A549 (cell line): ENCODE measurements around the gene SART1. TPM values are rescaled to one million over a fixed set of nuclear protein-coding genes. Genes with fewer than 3 reads are reported as not detected.

Experiments
- ATAC-seq, 2 experiments: fragments of 200-7000 bp in 1 of 2; fragments of >200 bp in 1 of 2; cut with Nextera tagmentation in 1 of 2; cut with Tn5 transposase in 1 of 2; 3 replicates each; pipeline versions ENCODE4 v1.8.0 to v1.9.1; 2018 to 2020; ENCODE audit warnings: mild to moderate bottlenecking in 1 of 2, moderate library complexity in 1 of 2
- CTCF ChIA-PET: fragments of 300-600 bp; sonication (Branson Sonifier 250); formaldehyde crosslinking; extraction: SDS; loops from one replicate; lab custom pipeline; 2021; ENCODE audit warnings: antibody characterized with exemption, inconsistent platforms; lab: Yijun Ruan, JAX
- POLR2A ChIA-PET: fragments of 350-600 bp; formaldehyde crosslinking; extraction: SDS; loops from one replicate; lab custom pipeline; 2021; ENCODE audit warnings: antibody characterized with exemption, inconsistent platforms; lab: Yijun Ruan, JAX
- DNase-seq, 2 experiments: peaks; one replicate each; pipeline versions ENCODE4 v3.0.0 to v3.0.0-alpha.2; 2011 to 2016; ENCODE audit warnings: low read depth in 1 of 2, low spot score in 1 of 2
- FAIRE-seq: peaks from 2 replicates; lab custom pipeline; 2011; peaks lifted over from hg19 to GRCh38; lab: Jason Lieb, UNC
- H3K27ac ChIP-seq, 2 experiments: fragments of >200 bp; sonication (Bioruptor Twin); formaldehyde crosslinking; 3 replicates each; pipeline ENCODE4 v1.5.1; 2016 to 2017
- H3K4me1 ChIP-seq: fragments of >200 bp; sonication (Bioruptor Twin); formaldehyde crosslinking; 3 replicates; pipeline ENCODE4 v1.6.1; 2016
- H3K4me2 ChIP-seq: fragments of >200 bp; sonication (Bioruptor Twin); formaldehyde crosslinking; 3 replicates; pipeline ENCODE4 v1.6.1; 2016
- H3K4me3 ChIP-seq: fragments of >200 bp; sonication (Bioruptor Twin); formaldehyde crosslinking; 3 replicates; pipeline ENCODE4 v1.5.1; 2016
- H3K9me3 ChIP-seq: fragments of >200 bp; sonication (Bioruptor Twin); formaldehyde crosslinking; 3 replicates; pipeline ENCODE4 v1.6.1; 2016
- CEBPB ChIP-seq, 2 experiments: fragments of >200 bp in 1 of 2; sonication (Bioruptor Twin) in 1 of 2; formaldehyde crosslinking in 1 of 2; IDR thresholded peaks; 2 replicates each; pipeline ENCODE4 v1.6.1; 2012 to 2016
- CHD2 ChIP-seq: fragments of 150-350 bp; IDR thresholded peaks from 2 replicates; pipeline ENCODE4 v1.6.1; 2014; ENCODE audit warnings: low read length; ENCODE audit not compliant: partially characterized antibody
- EP300 ChIP-seq, 2 experiments: fragments of >200 bp; sonication (Bioruptor Twin); formaldehyde crosslinking; IDR thresholded peaks; 2 replicates in 1 of 2; 3 replicates in 1 of 2; pipeline ENCODE4 v1.6.1; 2016 to 2017
- ESRRA ChIP-seq: fragments of 150-350 bp; IDR thresholded peaks from 2 replicates; pipeline ENCODE4 v1.6.1; 2014; ENCODE audit warnings: mild to moderate bottlenecking, low read length, borderline replicate concordance
- FOSB ChIP-seq: fragments of 250-450 bp; sonication (Bioruptor Pico); IDR thresholded peaks from 2 replicates; pipeline ENCODE4 v1.5.0; 2020; ENCODE audit warnings: mild to moderate bottlenecking, moderate library complexity
- FOSL2 ChIP-seq, 2 experiments: fragments of 450-650 bp in 1 of 2; fragments of >200 bp in 1 of 2; sonication (Bioruptor Twin) in 1 of 2; formaldehyde crosslinking; IDR thresholded peaks; 2 replicates each; pipeline versions ENCODE4 v1.5.0 to v1.6.1; 2016 to 2020; ENCODE audit warnings: mild to moderate bottlenecking in 1 of 2, moderate library complexity in 1 of 2
- FOXS1 ChIP-seq: fragments of 250-450 bp; sonication (Bioruptor Pico); IDR thresholded peaks from 2 replicates; pipeline ENCODE4 v1.5.0; 2020; ENCODE audit warnings: mild to moderate bottlenecking, moderate library complexity
- GATA3 ChIP-seq: IDR thresholded peaks from 2 replicates; pipeline ENCODE4 v1.6.1; 2012; ENCODE audit warnings: borderline replicate concordance
- HDAC2 ChIP-seq: fragments of 200-600 bp; sonication (generic); IDR thresholded peaks from 2 replicates; pipeline ENCODE4 v1.6.1; 2016
- HOXA7 ChIP-seq: fragments of 250-450 bp; sonication (Bioruptor Pico); IDR thresholded peaks from 2 replicates; pipeline ENCODE4 v1.5.0; 2020; ENCODE audit warnings: mild to moderate bottlenecking, moderate library complexity
- HOXB13 ChIP-seq: fragments of 250-450 bp; sonication (Bioruptor Pico); IDR thresholded peaks from 2 replicates; pipeline ENCODE4 v1.5.0; 2020; ENCODE audit warnings: low read depth, mild to moderate bottlenecking, moderate library complexity
- HOXB5 ChIP-seq: fragments of 250-450 bp; sonication (Bioruptor Pico); IDR thresholded peaks from 2 replicates; pipeline ENCODE4 v1.5.0; 2020; ENCODE audit warnings: mild to moderate bottlenecking, moderate library complexity
- JUN ChIP-seq, 2 experiments: fragments of >200 bp; sonication (Bioruptor Twin); formaldehyde crosslinking; IDR thresholded peaks; 2 replicates in 1 of 2; 3 replicates in 1 of 2; pipeline ENCODE4 v1.6.1; 2016 to 2017
- JUNB ChIP-seq: fragments of >200 bp; sonication (Bioruptor Twin); formaldehyde crosslinking; IDR thresholded peaks from 2 replicates; pipeline ENCODE4 v1.6.1; 2016
- KDM5A ChIP-seq: fragments of 200-600 bp; sonication (generic); IDR thresholded peaks from 2 replicates; pipeline ENCODE4 v1.6.1; 2016; ENCODE audit warnings: antibody characterized with exemption, mild to moderate bottlenecking
- MAFK ChIP-seq: fragments of 450-650 bp; IDR thresholded peaks from 2 replicates; pipeline ENCODE4 v1.6.1; 2014; ENCODE audit not compliant: partially characterized antibody
- MYC ChIP-seq: IDR thresholded peaks from 2 replicates; pipeline ENCODE4 v1.6.1; 2012; ENCODE audit warnings: mild to moderate bottlenecking, inconsistent platforms, low read length, improper control_type of control experiment, borderline replicate concordance
- NPAS2 ChIP-seq: fragments of 250-450 bp; sonication (Bioruptor Pico); IDR thresholded peaks from 2 replicates; pipeline ENCODE4 v1.8.0; 2022; ENCODE audit warnings: mild to moderate bottlenecking, moderate library complexity, borderline replicate concordance
- NR3C1 ChIP-seq: fragments of >200 bp; sonication (Bioruptor Twin); formaldehyde crosslinking; IDR thresholded peaks from 3 replicates; pipeline ENCODE4 v1.6.1; 2017
- POLR2A ChIP-seq: IDR thresholded peaks from 2 replicates; pipeline ENCODE4 v1.6.1; 2012; ENCODE audit warnings: mild to moderate bottlenecking, low read length
- RARB ChIP-seq: fragments of 250-450 bp; sonication (Bioruptor Pico); IDR thresholded peaks from 2 replicates; pipeline ENCODE4 v1.8.0; 2021; ENCODE audit warnings: mild to moderate bottlenecking, moderate library complexity
- RFX5 ChIP-seq: fragments of 450-650 bp; IDR thresholded peaks from 2 replicates; pipeline ENCODE4 v1.7.1; 2014; ENCODE audit warnings: antibody characterized with exemption, mild to moderate bottlenecking, moderate library complexity
- RNF2 ChIP-seq: fragments of 200-600 bp; sonication (generic); IDR thresholded peaks from 2 replicates; pipeline ENCODE4 v1.6.1; 2016; ENCODE audit warnings: low read depth, mild to moderate bottlenecking, antibody characterized with exemption, moderate library complexity, borderline replicate concordance
- SMC3 ChIP-seq: fragments of >200 bp; sonication (Bioruptor Twin); formaldehyde crosslinking; IDR thresholded peaks from 3 replicates; pipeline ENCODE4 v1.6.1; 2018; ENCODE audit warnings: inconsistent platforms
- TFCP2L1 ChIP-seq: fragments of 250-450 bp; sonication (Bioruptor Pico); IDR thresholded peaks from 2 replicates; pipeline ENCODE4 v1.5.0; 2021; ENCODE audit warnings: mild to moderate bottlenecking
- ZC3H11A ChIP-seq: fragments of 450-650 bp; IDR thresholded peaks from 2 replicates; pipeline ENCODE4 v1.6.1; 2014; ENCODE audit warnings: antibody characterized with exemption, mild to moderate bottlenecking
- ZFP36 ChIP-seq: fragments of 450-650 bp; IDR thresholded peaks from 2 replicates; pipeline ENCODE4 v1.6.1; 2014; ENCODE audit warnings: borderline replicate concordance; ENCODE audit not compliant: partially characterized antibody
- ZSCAN20 ChIP-seq: fragments of 250-450 bp; sonication (Bioruptor Pico); IDR thresholded peaks from 2 replicates; pipeline ENCODE4 v1.8.0; 2022; ENCODE audit warnings: mild to moderate bottlenecking, moderate library complexity
- WGBS: methylation state at CpG from one replicate; pipeline ENCODE4 v1.1.6; 2017; ENCODE audit errors: missing lambda C conversion rate; 5-methylcytosine and 5-hydroxymethylcytosine counted together
- polyA plus RNA-seq, 4 experiments: library from polyadenylated mRNA; depleted of rRNA in 3 of 4; stranded (reverse); fragments of >200 nt; fragmentation: RNase III in 1 of 4; extraction: RNeasy Plus Mini Kit Qiagen cat#74134 plus additional on column Dnase treatment in 1 of 4; gene quantifications; 2 replicates in 3 of 4; 3 replicates in 1 of 4; pipeline ENCODE4 v1.2.3, GENCODE V29; 2011 to 2017
- TF ChIP-seq, protein P1 (sequence below): fragments of 250-450 bp; sonication (Bioruptor Pico); IDR thresholded peaks from 2 replicates; pipeline ENCODE4 v1.5.0; 2020; ENCODE audit warnings: low read depth, mild to moderate bottlenecking, moderate library complexity
- TF ChIP-seq, protein P2 (sequence below): IDR thresholded peaks from 2 replicates; pipeline ENCODE4 v1.6.1; 2012
- TF ChIP-seq, protein P3 (sequence below): IDR thresholded peaks from 2 replicates; pipeline ENCODE4 v1.6.1; 2012; ENCODE audit warnings: low read depth, borderline replicate concordance
- TF ChIP-seq, protein P4 (sequence below): IDR thresholded peaks from 2 replicates; pipeline ENCODE4 v1.6.1; 2012
- TF ChIP-seq, protein P5 (sequence below): fragments of 150-350 bp; IDR thresholded peaks from 2 replicates; pipeline ENCODE4 v1.6.1; 2014; ENCODE audit warnings: low read depth, mild to moderate bottlenecking, low read length
- TF ChIP-seq, protein P6 (sequence below): fragments of >200 bp; sonication (Bioruptor Twin); formaldehyde crosslinking; IDR thresholded peaks from 3 replicates; pipeline ENCODE4 v1.6.1; 2016
- TF ChIP-seq, protein P7 (sequence below): fragments of 450-650 bp; IDR thresholded peaks from 2 replicates; pipeline ENCODE4 v1.6.1; 2014; ENCODE audit warnings: antibody characterized with exemption

SART1 gene
- polyA plus RNA-seq, 2 of the 4 experiments (the other 2 are of a cell fraction): 22.0 to 53.8 TPM

DNA sequence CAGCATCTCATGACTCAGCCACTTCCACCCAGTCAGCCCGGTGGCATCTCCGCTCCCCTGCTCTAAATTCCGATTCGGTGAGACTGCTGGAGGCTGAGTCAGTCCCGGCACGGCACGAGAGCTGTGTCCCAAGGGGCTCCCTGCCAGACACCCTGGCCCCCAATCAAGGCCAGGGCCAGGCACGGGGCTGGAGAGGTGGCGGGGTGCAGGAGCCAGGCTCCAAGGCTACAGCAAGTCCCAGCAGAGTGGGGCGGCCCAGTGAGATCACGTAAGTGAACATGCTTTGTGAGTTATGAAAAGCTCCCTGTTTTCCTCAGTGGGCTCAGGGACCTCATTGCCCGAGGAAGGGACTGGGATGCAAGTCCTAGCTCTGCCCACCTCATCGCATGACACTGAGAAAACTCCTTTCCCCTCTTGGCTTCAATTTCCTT, 45.7 kb upstream of the SART1 start:
- Histone ChIP-seq H3K4me1 (peaks cover 74% of the 10 kb centered on the region), H3K4me3 (peak overlapping the region; percentile 9; the same call in 1 of the 3 replicates), H3K27ac (peak overlapping the region; percentile 93 to 100), H3K4me2 (peak overlapping the region; percentile 98), H3K9me3 (no peaks in the 10 kb centered on the region)
- CTCF ChIA-PET: interaction anchor here (1.7 to 31.6 kb wide), 3 partner anchors 9 to 73 kb away, joined by 4 to 618 read pairs (median 10); partner anchors contain the start of genes CCDC85B, FIBP and FOSL1
- peak; percentile 94 to 98 for DNase-seq
- POLR2A ChIA-PET: interaction anchor here (0.9 to 1.9 kb wide), 6 partner anchors 15 to 58 kb away, joined by 3 to 43 read pairs (median 8); partner anchors contain the start of genes CCDC85B, FIBP, FOSL1 and MUS81
- peak; percentile 71 to 80 for ATAC-seq
- under 1% methylated on average over 13 of the region's 13 CpGs for WGBS
- no peak for FAIRE-seq
- TF ChIP-seq RNF2: no peak
- peak; percentile 97 for TF ChIP-seq FOSL2 (IDR thresholded peaks at IDR 0.05)
- peak; percentile 100 for TF ChIP-seq FOSL2 (CRISPR knock-in tag; IDR thresholded peaks at IDR 0.05)
- no peak for TF ChIP-seq ZSCAN20 (CRISPR knock-in tag)
- TF ChIP-seq FOXS1 (CRISPR knock-in tag): peak; percentile 30; the same call in 1 of the 2 replicates
- TF ChIP-seq EP300 (IDR thresholded peaks at IDR 0.05): peak; percentile 47 to 86; a peak in 2 of 5 replicates
- TF ChIP-seq ESRRA: no peak
- TF ChIP-seq SMC3: 0 out of 3 replicates have a peak, but pooled peaks have one; percentile 11
- TF ChIP-seq MYC: peak; percentile 84
- TF ChIP-seq HOXA7 (CRISPR knock-in tag): peak; percentile 70; the same call in 1 of the 2 replicates
- TF ChIP-seq NR3C1: no peak
- TF ChIP-seq, protein P1, sequence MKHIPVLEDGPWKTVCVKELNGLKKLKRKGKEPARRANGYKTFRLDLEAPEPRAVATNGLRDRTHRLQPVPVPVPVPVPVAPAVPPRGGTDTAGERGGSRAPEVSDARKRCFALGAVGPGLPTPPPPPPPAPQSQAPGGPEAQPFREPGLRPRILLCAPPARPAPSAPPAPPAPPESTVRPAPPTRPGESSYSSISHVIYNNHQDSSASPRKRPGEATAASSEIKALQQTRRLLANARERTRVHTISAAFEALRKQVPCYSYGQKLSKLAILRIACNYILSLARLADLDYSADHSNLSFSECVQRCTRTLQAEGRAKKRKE: peak; percentile 78
- TF ChIP-seq GATA3: peak; percentile 90
- no peak for TF ChIP-seq HDAC2
- peak; percentile 42; the same call in 1 of the 2 replicates for TF ChIP-seq RARB (CRISPR knock-in tag)
- TF ChIP-seq JUN (IDR thresholded peaks at IDR 0.05): peak in 1 of 2 experiments; percentile 91; a peak in 3 of 5 replicates
- no peak for TF ChIP-seq TFCP2L1
- TF ChIP-seq, protein P2, sequence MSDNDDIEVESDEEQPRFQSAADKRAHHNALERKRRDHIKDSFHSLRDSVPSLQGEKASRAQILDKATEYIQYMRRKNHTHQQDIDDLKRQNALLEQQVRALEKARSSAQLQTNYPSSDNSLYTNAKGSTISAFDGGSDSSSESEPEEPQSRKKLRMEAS: peak; percentile 90
- TF ChIP-seq HOXB5: peak; percentile 51; the same call in 1 of the 2 replicates
- TF ChIP-seq ZC3H11A: no peak
- no peak for TF ChIP-seq ZFP36
- TF ChIP-seq FOSB (CRISPR knock-in tag): peak; percentile 85
- peak; percentile 92 for TF ChIP-seq JUNB
- no peak for TF ChIP-seq CHD2
- TF ChIP-seq RFX5: no peak
- TF ChIP-seq POLR2A: no peak
- peak; percentile 75; the same call in 1 of the 2 replicates for TF ChIP-seq HOXB13 (CRISPR knock-in tag)
- TF ChIP-seq, protein P3, sequence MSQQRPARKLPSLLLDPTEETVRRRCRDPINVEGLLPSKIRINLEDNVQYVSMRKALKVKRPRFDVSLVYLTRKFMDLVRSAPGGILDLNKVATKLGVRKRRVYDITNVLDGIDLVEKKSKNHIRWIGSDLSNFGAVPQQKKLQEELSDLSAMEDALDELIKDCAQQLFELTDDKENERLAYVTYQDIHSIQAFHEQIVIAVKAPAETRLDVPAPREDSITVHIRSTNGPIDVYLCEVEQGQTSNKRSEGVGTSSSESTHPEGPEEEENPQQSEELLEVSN: peak; percentile 29; the same call in 1 of the 2 replicates
- TF ChIP-seq, protein P4, sequence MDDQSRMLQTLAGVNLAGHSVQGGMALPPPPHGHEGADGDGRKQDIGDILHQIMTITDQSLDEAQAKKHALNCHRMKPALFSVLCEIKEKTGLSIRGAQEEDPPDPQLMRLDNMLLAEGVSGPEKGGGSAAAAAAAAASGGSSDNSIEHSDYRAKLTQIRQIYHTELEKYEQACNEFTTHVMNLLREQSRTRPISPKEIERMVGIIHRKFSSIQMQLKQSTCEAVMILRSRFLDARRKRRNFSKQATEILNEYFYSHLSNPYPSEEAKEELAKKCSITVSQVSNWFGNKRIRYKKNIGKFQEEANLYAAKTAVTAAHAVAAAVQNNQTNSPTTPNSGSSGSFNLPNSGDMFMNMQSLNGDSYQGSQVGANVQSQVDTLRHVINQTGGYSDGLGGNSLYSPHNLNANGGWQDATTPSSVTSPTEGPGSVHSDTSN: peak; percentile 75
- peak; percentile 96 for TF ChIP-seq MAFK
- TF ChIP-seq CEBPB (IDR thresholded peaks at IDR 0.05): peak in 1 of 2 experiments; percentile 51; a peak in 1 of 4 replicates
- TF ChIP-seq, protein P5, sequence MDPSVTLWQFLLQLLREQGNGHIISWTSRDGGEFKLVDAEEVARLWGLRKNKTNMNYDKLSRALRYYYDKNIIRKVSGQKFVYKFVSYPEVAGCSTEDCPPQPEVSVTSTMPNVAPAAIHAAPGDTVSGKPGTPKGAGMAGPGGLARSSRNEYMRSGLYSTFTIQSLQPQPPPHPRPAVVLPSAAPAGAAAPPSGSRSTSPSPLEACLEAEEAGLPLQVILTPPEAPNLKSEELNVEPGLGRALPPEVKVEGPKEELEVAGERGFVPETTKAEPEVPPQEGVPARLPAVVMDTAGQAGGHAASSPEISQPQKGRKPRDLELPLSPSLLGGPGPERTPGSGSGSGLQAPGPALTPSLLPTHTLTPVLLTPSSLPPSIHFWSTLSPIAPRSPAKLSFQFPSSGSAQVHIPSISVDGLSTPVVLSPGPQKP: no peak
- no peak for TF ChIP-seq KDM5A
- TF ChIP-seq, protein P6, sequence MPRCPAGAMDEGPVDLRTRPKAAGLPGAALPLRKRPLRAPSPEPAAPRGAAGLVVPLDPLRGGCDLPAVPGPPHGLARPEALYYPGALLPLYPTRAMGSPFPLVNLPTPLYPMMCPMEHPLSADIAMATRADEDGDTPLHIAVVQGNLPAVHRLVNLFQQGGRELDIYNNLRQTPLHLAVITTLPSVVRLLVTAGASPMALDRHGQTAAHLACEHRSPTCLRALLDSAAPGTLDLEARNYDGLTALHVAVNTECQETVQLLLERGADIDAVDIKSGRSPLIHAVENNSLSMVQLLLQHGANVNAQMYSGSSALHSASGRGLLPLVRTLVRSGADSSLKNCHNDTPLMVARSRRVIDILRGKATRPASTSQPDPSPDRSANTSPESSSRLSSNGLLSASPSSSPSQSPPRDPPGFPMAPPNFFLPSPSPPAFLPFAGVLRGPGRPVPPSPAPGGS: 0 out of 3 replicates have a peak, but pooled peaks have one; percentile 62
- TF ChIP-seq, protein P7, sequence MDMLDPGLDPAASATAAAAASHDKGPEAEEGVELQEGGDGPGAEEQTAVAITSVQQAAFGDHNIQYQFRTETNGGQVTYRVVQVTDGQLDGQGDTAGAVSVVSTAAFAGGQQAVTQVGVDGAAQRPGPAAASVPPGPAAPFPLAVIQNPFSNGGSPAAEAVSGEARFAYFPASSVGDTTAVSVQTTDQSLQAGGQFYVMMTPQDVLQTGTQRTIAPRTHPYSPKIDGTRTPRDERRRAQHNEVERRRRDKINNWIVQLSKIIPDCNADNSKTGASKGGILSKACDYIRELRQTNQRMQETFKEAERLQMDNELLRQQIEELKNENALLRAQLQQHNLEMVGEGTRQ: no peak
- TF ChIP-seq NPAS2 (CRISPR knock-in tag): no peak
